IMR-90 (cell line): Measurements from ENCODE around the gene CARMIL1. TPM values are rescaled to one million over a fixed set of nuclear protein-coding genes. Genes with fewer than 3 reads are reported as not detected.

ENCODE experiments used
- ATAC-seq: fragments of 200-7000 bp; cut with Tn5 transposase; 2 replicates; pipeline ENCODE4 v1.9.1; 2020; ENCODE audit warnings: low read depth, mild to moderate bottlenecking, moderate library complexity
- BruUV-seq: library from RNA; stranded (reverse); fragments of 400-500 nt; replicated peaks from 2 replicates; lab custom pipeline; 2021; lab: Mats Ljungman, UMichigan
- CTCF ChIA-PET: fragments of 300-600 bp; formaldehyde crosslinking; extraction: SDS; loops from one replicate; lab custom pipeline; 2021; ENCODE audit warnings: antibody characterized with exemption; lab: Yijun Ruan, JAX
- POLR2A ChIA-PET: fragments of 300-600 bp; sonication (Branson Sonifier 250); formaldehyde crosslinking; loops from one replicate; lab custom pipeline; 2022; ENCODE audit warnings: antibody characterized with exemption; ENCODE audit not compliant: unreplicated experiment; lab: Charles Lee
- DNase-seq: peaks from one replicate; pipeline ENCODE4 v3.0.0; 2013
- H2AFZ ChIP-seq: replicated peaks from 2 replicates; pipeline ENCODE3; 2013; ENCODE audit warnings: low read length, mild to moderate bottlenecking; ENCODE audit not compliant: poor library complexity
- H2AK5ac ChIP-seq: 2 replicates; pipeline ENCODE4 v1.6.1; 2013; ENCODE audit warnings: low read depth, low read length, inconsistent platforms
- H2AK9ac ChIP-seq: replicated peaks from 2 replicates; pipeline ENCODE3; 2013; ENCODE audit warnings: mild to moderate bottlenecking, low read depth, low read length, moderate library complexity; ENCODE audit not compliant: poor library complexity
- H2BK120ac ChIP-seq: 2 replicates; pipeline ENCODE4 v1.6.1; 2013; ENCODE audit warnings: low read depth, low read length, inconsistent platforms
- H2BK15ac ChIP-seq: 3 replicates; pipeline ENCODE4 v1.6.1; 2013; ENCODE audit warnings: low read depth, low read length, inconsistent platforms
- H2BK20ac ChIP-seq: 2 replicates; pipeline ENCODE4 v1.6.1; 2013; ENCODE audit warnings: low read depth, mild to moderate bottlenecking, inconsistent platforms, low read length, moderate library complexity
- H2BK5ac ChIP-seq: 2 replicates; pipeline ENCODE4 v1.6.1; 2013; ENCODE audit warnings: mild to moderate bottlenecking, low read depth, low read length, inconsistent platforms; ENCODE audit not compliant: poor library complexity, severe bottlenecking
- H3K14ac ChIP-seq: replicated peaks from 2 replicates; pipeline ENCODE4 v1.6.1; 2013; ENCODE audit warnings: low read depth, low read length, inconsistent platforms
- H3K18ac ChIP-seq: 2 replicates; pipeline ENCODE4 v1.6.1; 2013; ENCODE audit warnings: low read depth, low read length, control low read depth
- H3K23ac ChIP-seq: 2 replicates; pipeline ENCODE4 v1.6.1; 2013; ENCODE audit warnings: low read depth, low read length, inconsistent platforms
- H3K27ac ChIP-seq: 2 replicates; pipeline ENCODE4 v1.5.1; 2013; ENCODE audit warnings: mild to moderate bottlenecking, control low read depth, low read length; ENCODE audit not compliant: insufficient read depth
- H3K27me3 ChIP-seq: 2 replicates; pipeline ENCODE4 v1.6.1; 2013; ENCODE audit warnings: low read length; ENCODE audit not compliant: control insufficient read depth, insufficient read depth
- H3K36me3 ChIP-seq: 2 replicates; pipeline ENCODE4 v1.6.1; 2013; ENCODE audit warnings: low read length, mixed read lengths; ENCODE audit not compliant: control insufficient read depth, insufficient read depth
- H3K4ac ChIP-seq: 2 replicates; pipeline ENCODE4 v1.6.1; 2013; ENCODE audit warnings: low read depth, low read length, inconsistent platforms
- H3K4me1 ChIP-seq: 2 replicates; pipeline ENCODE4 v1.6.1; 2013; ENCODE audit warnings: low read length, mixed read lengths; ENCODE audit not compliant: control insufficient read depth, insufficient read depth
- H3K4me2 ChIP-seq: 2 replicates; pipeline ENCODE4 v1.6.1; 2013; ENCODE audit warnings: low read depth, mild to moderate bottlenecking, control low read depth, low read length, moderate library complexity
- H3K4me3 ChIP-seq: 2 replicates; pipeline ENCODE4 v1.5.1; 2013; ENCODE audit warnings: low read depth, mild to moderate bottlenecking, control low read depth, low read length, moderate library complexity; ENCODE audit not compliant: insufficient read depth
- H3K56ac ChIP-seq: 2 replicates; pipeline ENCODE4 v1.6.1; 2013; ENCODE audit warnings: low read length, inconsistent platforms; ENCODE audit not compliant: insufficient read depth; ENCODE audit errors: extremely low read depth
- H3K79me1 ChIP-seq, 2 experiments: 2 replicates each; pipeline ENCODE4 v1.6.1; 2013; ENCODE audit warnings: low read length in 2 of 2, inconsistent platforms in 1 of 2, low read depth in 1 of 2
- H3K9ac ChIP-seq: 2 replicates; pipeline ENCODE4 v1.6.1; 2013; ENCODE audit warnings: low read depth, low read length, control low read depth
- H3K9me1 ChIP-seq: 2 replicates; pipeline ENCODE4 v1.6.1; 2013; ENCODE audit warnings: low read length, inconsistent platforms; ENCODE audit not compliant: insufficient read depth
- H3K9me3 ChIP-seq: 2 replicates; pipeline ENCODE4 v1.6.1; 2013; ENCODE audit warnings: low read length; ENCODE audit not compliant: control insufficient read depth, insufficient read depth
- H4K20me1 ChIP-seq: 2 replicates; pipeline ENCODE4 v1.6.1; 2013; ENCODE audit warnings: low read length, inconsistent platforms; ENCODE audit not compliant: insufficient read depth
- H4K5ac ChIP-seq: 2 replicates; pipeline ENCODE4 v1.6.1; 2013; ENCODE audit warnings: mild to moderate bottlenecking, low read depth, low read length, control low read depth
- H4K8ac ChIP-seq, 2 experiments: 2 replicates each; pipeline ENCODE4 v1.6.1; 2013; ENCODE audit warnings: low read depth in 2 of 2, low read length in 2 of 2, control low read depth in 1 of 2, inconsistent platforms in 1 of 2
- H4K91ac ChIP-seq: 2 replicates; pipeline ENCODE4 v1.6.1; 2013; ENCODE audit warnings: low read depth, low read length, inconsistent platforms; ENCODE audit not compliant: insufficient read depth
- BHLHE40 ChIP-seq: fragments of 150-350 bp; IDR thresholded peaks from 2 replicates; pipeline ENCODE4 v1.6.1; 2016; ENCODE audit warnings: mild to moderate bottlenecking, low read depth, low read length
- CEBPB ChIP-seq: IDR thresholded peaks from 2 replicates; pipeline ENCODE4 v1.6.1; 2012; ENCODE audit warnings: low read depth, low read length, improper control_type of control experiment
- FOS ChIP-seq: fragments of 150-350 bp; IDR thresholded peaks from 2 replicates; pipeline ENCODE4 v1.6.1; 2016; ENCODE audit warnings: low read depth, low read length
- MAFK ChIP-seq: IDR thresholded peaks from 2 replicates; pipeline ENCODE4 v1.6.1; 2012; ENCODE audit warnings: low read depth, low read length, improper control_type of control experiment
- MAZ ChIP-seq: IDR thresholded peaks from 2 replicates; pipeline ENCODE4 v1.6.1; 2012; ENCODE audit warnings: low read depth, mild to moderate bottlenecking, low read length, improper control_type of control experiment, moderate library complexity, borderline replicate concordance
- MXI1 ChIP-seq: IDR thresholded peaks from 2 replicates; pipeline ENCODE4 v1.6.1; 2012; ENCODE audit warnings: low read depth, mild to moderate bottlenecking, low read length, moderate library complexity, borderline replicate concordance
- POLR2A ChIP-seq: IDR thresholded peaks from 2 replicates; pipeline ENCODE4 v1.6.1; 2012; ENCODE audit warnings: mild to moderate bottlenecking, low read depth, low read length
- RCOR1 ChIP-seq: IDR thresholded peaks from 2 replicates; pipeline ENCODE4 v1.6.1; 2012; ENCODE audit warnings: mild to moderate bottlenecking, low read length, improper control_type of control experiment; ENCODE audit not compliant: insufficient replicate concordance
- WGBS, 2 experiments: methylation state at CpG; one replicate each; pipeline versions ENCODE4 v1.1.5 to v1.1.7; 2013; ENCODE audit warnings: missing lambda C conversion rate in 2 of 2; ENCODE audit not compliant: insufficient read length in 1 of 2; ENCODE audit errors: extremely low coverage in 2 of 2; 5-methylcytosine and 5-hydroxymethylcytosine counted together
- dilution Hi-C: fragments of 300-500 bp; cut with HindIII; formaldehyde crosslinking; loops from one replicate; pipeline ENCODE4 v1.14.3; 2018; ENCODE audit warnings: low sequenced_read_pairs; ENCODE audit not compliant: unreplicated experiment
- in situ Hi-C: fragments of 300-500 bp; cut with MboI; formaldehyde crosslinking; loops from 3 replicates; pipeline ENCODE4 v1.14.3; 2019; ENCODE audit warnings: low sequenced_read_pairs, inconsistent platforms, mixed read lengths
- intact Hi-C: fragments of 100-400 bp; cut with micrococcal nuclease; formaldehyde crosslinking; loops from 2 replicates; pipeline ENCODE4 v1.10.0; 2022
- polyA plus RNA-seq, 3 experiments: library from polyadenylated mRNA; depleted of rRNA; stranded (reverse); fragments of >200 nt; gene quantifications; 2 replicates each; pipeline ENCODE4 v1.2.3, GENCODE V29; 2012; ENCODE audit warnings: low replicate concordance in 1 of 3
- total RNA-seq: library from RNA; depleted of rRNA; stranded (reverse); fragments of >200 nt; gene quantifications from 2 replicates; pipeline ENCODE4 v1.2.3, GENCODE V29; 2012
- TF ChIP-seq, protein P1 (sequence below): fragments of 150-350 bp; IDR thresholded peaks from 2 replicates; pipeline ENCODE4 v1.6.1; 2016; ENCODE audit warnings: low read depth, mild to moderate bottlenecking, low read length, moderate library complexity, borderline replicate concordance
- TF ChIP-seq, protein P2 (sequence below): fragments of 150-350 bp; IDR thresholded peaks from 2 replicates; pipeline ENCODE4 v1.6.1; 2017; ENCODE audit warnings: mild to moderate bottlenecking, antibody characterized with exemption, low read length, low read depth
- TF ChIP-seq, protein P3 (sequence below): conservative IDR thresholded peaks from 2 replicates; pipeline ENCODE4 v1.5.1; 2012; ENCODE audit warnings: mild to moderate bottlenecking, low read depth, low read length, improper control_type of control experiment

Gene CARMIL1
- total and polyA plus RNA-seq, 2 of the 4 experiments (the other 2 are of a cell fraction) = 1.3 to 2.9 TPM

DNA sequence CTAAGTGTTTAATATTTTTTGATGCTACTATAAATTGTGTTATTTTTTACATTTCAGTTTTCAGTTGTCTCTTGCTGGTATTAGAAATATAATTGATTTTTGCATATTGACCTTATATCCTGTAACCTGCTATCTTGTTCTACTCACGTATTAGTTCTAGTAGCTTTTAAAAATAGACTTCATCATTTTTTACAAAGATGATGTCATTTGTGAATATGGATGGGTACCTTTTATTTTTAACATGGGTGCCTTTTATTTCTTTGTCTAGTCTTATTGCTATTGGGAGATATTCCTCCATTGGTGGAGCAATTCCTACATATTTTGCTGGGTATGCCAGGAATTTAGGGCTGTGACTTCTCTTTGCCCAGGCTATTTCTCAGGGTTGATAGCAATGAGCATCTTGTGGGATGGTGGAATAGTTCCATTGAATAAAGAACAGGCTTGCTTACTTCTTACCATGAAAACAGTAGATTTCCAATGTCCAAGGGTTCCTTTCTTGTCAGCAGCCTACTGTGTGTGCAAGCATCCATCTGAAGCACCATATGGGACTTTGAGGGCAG, 149.7 kb downstream of the CARMIL1 start:
- H3K4ac ChIP-seq = no peak overlapping the region
- no TSS peak for BruUV-seq
- ChIA-PET POLR2A (no interaction called here), CTCF (interaction anchor here (0.8 kb wide), 1 partner anchor 117 kb away, joined by 3 read pairs; no protein-coding TSS in a partner anchor)
- H2BK120ac ChIP-seq = no peak overlapping the region
- no peak overlapping the region for H2AK9ac ChIP-seq
- H3K4me2 ChIP-seq = no peak overlapping the region
- TF ChIP-seq, protein P1, sequence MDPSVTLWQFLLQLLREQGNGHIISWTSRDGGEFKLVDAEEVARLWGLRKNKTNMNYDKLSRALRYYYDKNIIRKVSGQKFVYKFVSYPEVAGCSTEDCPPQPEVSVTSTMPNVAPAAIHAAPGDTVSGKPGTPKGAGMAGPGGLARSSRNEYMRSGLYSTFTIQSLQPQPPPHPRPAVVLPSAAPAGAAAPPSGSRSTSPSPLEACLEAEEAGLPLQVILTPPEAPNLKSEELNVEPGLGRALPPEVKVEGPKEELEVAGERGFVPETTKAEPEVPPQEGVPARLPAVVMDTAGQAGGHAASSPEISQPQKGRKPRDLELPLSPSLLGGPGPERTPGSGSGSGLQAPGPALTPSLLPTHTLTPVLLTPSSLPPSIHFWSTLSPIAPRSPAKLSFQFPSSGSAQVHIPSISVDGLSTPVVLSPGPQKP = no peak
- TF ChIP-seq MAFK = no peak
- no peak for TF ChIP-seq BHLHE40
- TF ChIP-seq POLR2A = no peak
- TF ChIP-seq, protein P2, sequence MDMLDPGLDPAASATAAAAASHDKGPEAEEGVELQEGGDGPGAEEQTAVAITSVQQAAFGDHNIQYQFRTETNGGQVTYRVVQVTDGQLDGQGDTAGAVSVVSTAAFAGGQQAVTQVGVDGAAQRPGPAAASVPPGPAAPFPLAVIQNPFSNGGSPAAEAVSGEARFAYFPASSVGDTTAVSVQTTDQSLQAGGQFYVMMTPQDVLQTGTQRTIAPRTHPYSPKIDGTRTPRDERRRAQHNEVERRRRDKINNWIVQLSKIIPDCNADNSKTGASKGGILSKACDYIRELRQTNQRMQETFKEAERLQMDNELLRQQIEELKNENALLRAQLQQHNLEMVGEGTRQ = no peak
- no peak for TF ChIP-seq CEBPB
- no peak for TF ChIP-seq MXI1
- TF ChIP-seq FOS = no peak
- TF ChIP-seq MAZ = no peak
- no peak for TF ChIP-seq RCOR1
- TF ChIP-seq, protein P3, sequence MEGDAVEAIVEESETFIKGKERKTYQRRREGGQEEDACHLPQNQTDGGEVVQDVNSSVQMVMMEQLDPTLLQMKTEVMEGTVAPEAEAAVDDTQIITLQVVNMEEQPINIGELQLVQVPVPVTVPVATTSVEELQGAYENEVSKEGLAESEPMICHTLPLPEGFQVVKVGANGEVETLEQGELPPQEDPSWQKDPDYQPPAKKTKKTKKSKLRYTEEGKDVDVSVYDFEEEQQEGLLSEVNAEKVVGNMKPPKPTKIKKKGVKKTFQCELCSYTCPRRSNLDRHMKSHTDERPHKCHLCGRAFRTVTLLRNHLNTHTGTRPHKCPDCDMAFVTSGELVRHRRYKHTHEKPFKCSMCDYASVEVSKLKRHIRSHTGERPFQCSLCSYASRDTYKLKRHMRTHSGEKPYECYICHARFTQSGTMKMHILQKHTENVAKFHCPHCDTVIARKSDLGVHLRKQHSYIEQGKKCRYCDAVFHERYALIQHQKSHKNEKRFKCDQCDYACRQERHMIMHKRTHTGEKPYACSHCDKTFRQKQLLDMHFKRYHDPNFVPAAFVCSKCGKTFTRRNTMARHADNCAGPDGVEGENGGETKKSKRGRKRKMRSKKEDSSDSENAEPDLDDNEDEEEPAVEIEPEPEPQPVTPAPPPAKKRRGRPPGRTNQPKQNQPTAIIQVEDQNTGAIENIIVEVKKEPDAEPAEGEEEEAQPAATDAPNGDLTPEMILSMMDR = no peak
- H4K8ac ChIP-seq = no peak overlapping the region
- H3K9ac ChIP-seq = no peak overlapping the region
- no peaks in the 10 kb centered on the region for H3K4me1 ChIP-seq
- H2BK5ac ChIP-seq = no peak overlapping the region
- H3K14ac ChIP-seq = no peak overlapping the region
- ATAC-seq (no peak), DNase-seq (no peak)
- H3K23ac ChIP-seq = no peak overlapping the region
- H3K56ac ChIP-seq = no peak overlapping the region
- H2BK20ac ChIP-seq = no peak overlapping the region
- no peaks in the 10 kb centered on the region for H3K9me3 ChIP-seq
- H2AK5ac ChIP-seq = no peak overlapping the region
- no peaks in the 10 kb centered on the region for H3K27me3 ChIP-seq
- in situ Hi-C loops (no loop called here), dilution Hi-C loops (no loop called here), intact Hi-C loops (no loop called here)
- no peaks in the 10 kb centered on the region for H3K9me1 ChIP-seq
- H3K36me3 ChIP-seq = no peaks in the 10 kb centered on the region
- no peak overlapping the region for H3K18ac ChIP-seq
- H3K79me1 ChIP-seq = no peaks in the 10 kb centered on the region
- no peak overlapping the region for H3K4me3 ChIP-seq
- no peak overlapping the region for H2BK15ac ChIP-seq
- no peak overlapping the region for H4K91ac ChIP-seq
- no peak overlapping the region for H2AFZ ChIP-seq
- no CpG with 5 or more reads among the region's 1 CpG for WGBS, 2 experiments
- H4K20me1 ChIP-seq = no peaks in the 10 kb centered on the region
- H3K27ac ChIP-seq = no peak overlapping the region
- no peak overlapping the region for H4K5ac ChIP-seq
